Small intestine (tissue), 7 donors: ENCODE results near the gene GPX4. TPM values are rescaled to one million over a fixed set of nuclear protein-coding genes. Genes with fewer than 3 reads are reported as not detected.

Experiments
- DNase-seq, 2 donors: peaks; one replicate each; pipeline versions ENCODE4 v3.0.0 to v3.0.0-alpha.2; 2013
- FAIRE-seq: peaks from 2 replicates; lab custom pipeline; 2012; peaks lifted over from hg19 to GRCh38; lab: Jason Lieb, UNC
- H3K27ac ChIP-seq, 3 donors: one replicate each; pipeline ENCODE4 v1.5.1; 2013; ENCODE audit warnings: low read length in 2 of 3, mild to moderate bottlenecking in 2 of 3, control low read depth in 1 of 3, inconsistent platforms in 1 of 3, low read depth in 1 of 3, moderate library complexity in 1 of 3
- H3K27me3 ChIP-seq, 3 donors: one replicate each; pipeline ENCODE4 v1.6.1; 2013; ENCODE audit warnings: low read length in 3 of 3, inconsistent platforms in 1 of 3; ENCODE audit not compliant: control insufficient read depth in 3 of 3, insufficient read depth in 3 of 3
- H3K36me3 ChIP-seq, 3 donors: one replicate each; pipeline ENCODE4 v1.6.1; 2013; ENCODE audit warnings: low read length in 3 of 3, inconsistent platforms in 1 of 3, low read depth in 1 of 3, mild to moderate bottlenecking in 1 of 3, moderate library complexity in 1 of 3; ENCODE audit not compliant: control insufficient read depth in 3 of 3, insufficient read depth in 2 of 3
- H3K4me1 ChIP-seq, 3 donors: one replicate each; pipeline ENCODE4 v1.6.1; 2013; ENCODE audit warnings: low read length in 2 of 3, inconsistent platforms in 1 of 3, low read depth in 1 of 3, mild to moderate bottlenecking in 1 of 3, moderate library complexity in 1 of 3; ENCODE audit not compliant: control insufficient read depth in 3 of 3, insufficient read depth in 2 of 3
- H3K4me3 ChIP-seq, 3 donors: one replicate each; pipeline ENCODE4 v1.5.1; 2013; ENCODE audit warnings: low read length in 3 of 3, control low read depth in 1 of 3, inconsistent platforms in 1 of 3, low read depth in 1 of 3, mild to moderate bottlenecking in 1 of 3, moderate library complexity in 1 of 3
- H3K9me3 ChIP-seq, 2 donors: one replicate each; pipeline ENCODE4 v1.6.1; 2013; ENCODE audit warnings: low read depth in 1 of 2, low read length in 1 of 2; ENCODE audit not compliant: control insufficient read depth in 2 of 2, insufficient read depth in 1 of 2
- WGBS, 3 donors: extraction: QIAGEN DNeasy Blood & Tissue Kit; methylation state at CpG; one replicate each; pipeline ENCODE4 v1.1.7; 2013; 5-methylcytosine and 5-hydroxymethylcytosine counted together
- polyA plus RNA-seq, 4 donors: library from polyadenylated mRNA; stranded (reverse) in 3 of 4; unstranded in 1 of 4; fragments of 200-250 nt in 3 of 4; fragments of 120-200 nt in 1 of 4; gene quantifications; one replicate each; pipeline versions ENCODE4 v1.2.1 to v1.2.3, GENCODE V29; 2013
- donor health status: healthy with polysubstance abuse.
- donor health status: control.
- donor health status: control.
- donor health status: Bipolar disorder and iron deficiency.
- donor health status: healthy.

Gene GPX4
- polyA plus RNA-seq, 4 donors, result 335 to 1,298 (median 781) TPM

DNA sequence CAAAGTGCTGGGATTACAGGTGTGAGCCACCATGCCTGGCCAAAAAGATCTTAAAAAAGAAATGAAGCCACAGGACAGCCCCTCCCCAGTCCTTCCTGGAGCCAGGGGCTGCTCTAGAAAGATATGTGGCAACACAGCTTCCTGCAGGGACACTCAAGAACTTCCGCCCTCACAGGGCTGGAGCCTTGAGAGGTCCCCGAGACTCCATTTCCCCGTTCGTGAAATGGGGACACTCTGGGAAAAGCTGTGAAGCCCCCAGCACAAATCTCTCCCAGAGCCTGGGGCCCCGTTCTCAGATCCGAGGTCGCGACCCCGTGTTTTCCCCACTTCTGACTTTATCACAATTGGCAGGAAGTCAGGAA is 2.5 kb upstream of the GPX4 start:
- 30 to 60% (median 56%) methylated on average over 9 of the region's 9 CpGs for WGBS, 3 donors
- no peaks in the 10 kb centered on the region for H3K9me3 ChIP-seq
- FAIRE-seq (no peak), DNase-seq (no peak)
- peak overlapping the region; percentile 38 to 91 (median 88) for H3K27ac ChIP-seq
- H3K27me3 ChIP-seq, result no peaks in the 10 kb centered on the region
- H3K4me3 ChIP-seq, result no peak overlapping the region
- H3K36me3 ChIP-seq, result peaks cover 0 to 15% (median 2%) of the 10 kb centered on the region in 3 donors
- H3K4me1 ChIP-seq, result peaks cover 0 to 58% (median 9%) of the 10 kb centered on the region in 3 donors

DNA sequence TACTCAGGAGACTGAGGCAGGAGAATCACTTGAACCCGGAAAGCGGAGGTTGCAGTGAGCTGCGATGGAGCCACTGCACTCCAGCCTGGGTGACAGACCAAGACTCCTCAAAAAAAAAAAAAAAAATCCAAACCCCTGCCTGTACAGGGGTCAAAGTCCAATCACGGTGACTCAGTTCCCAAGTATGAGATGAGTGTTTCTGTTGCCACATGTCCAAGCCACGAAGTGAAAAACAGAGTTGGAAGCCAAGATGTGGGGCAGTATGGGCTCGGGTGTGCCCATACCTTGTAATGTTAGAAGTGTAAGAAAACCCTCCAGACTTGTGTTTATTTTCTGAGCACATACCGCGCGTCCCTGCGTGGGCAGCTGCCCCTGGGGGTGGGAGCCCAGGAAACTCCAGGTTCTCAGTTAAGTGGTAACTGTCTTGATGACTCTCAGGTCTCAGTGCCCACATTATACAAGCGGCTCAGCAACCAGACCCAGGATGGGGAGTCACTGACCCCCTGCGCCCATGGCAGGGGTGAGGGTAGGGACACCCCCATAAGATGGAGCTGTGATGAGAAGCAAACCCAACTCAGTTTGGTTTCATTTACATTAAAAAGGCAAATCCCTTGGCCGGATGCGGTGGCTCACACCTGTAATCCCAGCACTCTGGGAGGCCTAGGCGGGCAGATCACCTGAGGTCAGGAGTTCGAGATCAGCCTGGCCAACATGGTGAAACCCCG is 1.2 kb upstream of the GPX4 start:
- Histone ChIP-seq H3K36me3 (peaks cover 6 to 28% (median 7%) of the 10 kb centered on the region in 3 donors), H3K9me3 (no peaks in the 10 kb centered on the region), H3K27me3 (no peaks in the 10 kb centered on the region), H3K27ac (peak overlapping the region; percentile 79 to 91 (median 88)), H3K4me1 (peaks cover 0 to 66% (median 9%) of the 10 kb centered on the region in 3 donors), H3K4me3 (no peak overlapping the region)
- DNase-seq (peak; percentile 83 to 91), FAIRE-seq (no peak)
- 32 to 53% (median 42%) methylated on average over 17 of the region's 17 CpGs for WGBS, 3 donors

DNA sequence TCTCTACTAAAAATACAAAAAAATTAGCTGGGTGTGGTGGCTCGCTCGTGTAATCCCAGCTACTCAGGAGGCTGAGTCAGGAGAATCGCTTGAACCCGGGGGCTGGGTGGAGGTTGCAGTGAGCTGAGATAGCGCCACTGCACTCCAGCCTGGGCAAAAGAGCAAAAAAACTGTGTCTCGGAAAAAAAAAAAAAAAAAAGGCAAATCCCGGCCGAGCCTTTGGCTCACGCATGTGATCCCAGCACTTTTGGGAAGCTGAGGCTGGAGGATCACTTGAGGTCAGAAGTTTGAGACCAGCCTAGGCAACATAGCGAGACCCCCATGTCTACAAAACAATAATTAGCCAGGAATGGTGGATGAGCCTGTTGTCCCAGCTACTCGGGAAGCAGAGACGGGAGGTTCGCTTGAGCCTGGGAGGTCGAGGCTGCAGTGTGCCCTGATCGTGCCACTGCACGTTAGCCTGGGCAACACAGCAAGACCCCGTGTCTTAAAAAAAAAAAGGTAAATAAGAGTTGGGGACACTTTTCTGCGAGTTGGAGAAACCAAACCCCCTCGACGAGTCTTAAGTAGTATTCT is 574 bp upstream of the GPX4 start:
- Histone ChIP-seq H3K27me3 (no peaks in the 10 kb centered on the region), H3K9me3 (no peaks in the 10 kb centered on the region), H3K4me1 (peaks cover 0 to 60% (median 9%) of the 10 kb centered on the region in 3 donors), H3K4me3 (peak overlapping the region in 1 of 3 donors; percentile 34), H3K27ac (peak overlapping the region; percentile 79 to 91 (median 88)), H3K36me3 (peaks cover 9 to 32% (median 12%) of the 10 kb centered on the region in 3 donors)
- 17 to 38% (median 29%) methylated on average over 20 of the region's 20 CpGs for WGBS, 3 donors
- FAIRE-seq (no peak), DNase-seq (no peak)

DNA sequence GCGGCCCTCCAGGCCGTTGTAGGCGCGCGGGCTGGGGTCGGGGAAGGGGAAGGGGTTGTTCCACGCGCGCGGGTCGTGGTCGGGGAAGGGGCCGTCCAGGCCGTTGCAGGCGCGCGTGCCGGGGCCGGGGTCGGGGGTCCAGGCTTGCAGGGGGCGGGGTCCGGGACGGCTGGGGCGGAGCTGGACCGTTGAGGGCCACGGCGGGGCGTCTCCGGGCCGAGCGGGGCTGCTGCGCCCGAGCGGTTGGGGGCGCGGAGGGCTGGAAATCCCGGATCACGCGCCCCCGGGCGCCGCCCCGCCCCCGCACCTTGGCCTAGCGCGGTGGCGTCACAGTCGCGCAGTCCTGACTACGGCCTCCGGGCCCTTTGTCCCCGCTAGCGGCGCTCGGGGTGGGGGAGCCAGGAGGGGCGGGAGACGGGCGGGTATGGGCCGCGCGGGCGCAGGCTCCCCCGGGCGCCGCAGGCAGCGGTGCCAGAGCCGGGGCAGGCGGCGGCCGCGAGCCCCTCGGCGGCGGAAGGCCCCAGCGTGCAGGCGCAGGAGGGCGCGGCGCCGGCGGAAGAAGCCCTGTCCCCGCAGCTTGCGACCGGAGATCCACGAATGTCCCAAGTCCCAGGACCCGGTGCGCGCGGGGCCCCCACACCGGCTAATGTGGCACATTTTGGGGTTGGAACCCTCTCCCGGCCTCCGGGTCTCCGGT is 665 bp downstream of the GPX4 start:
- Histone ChIP-seq H3K9me3 (no peaks in the 10 kb centered on the region), H3K27me3 (no peaks in the 10 kb centered on the region), H3K36me3 (peaks cover 12 to 42% (median 16%) of the 10 kb centered on the region in 3 donors), H3K4me3 (peak overlapping the region; percentile 86 to 95 (median 86)), H3K4me1 (peaks cover 0 to 47% (median 9%) of the 10 kb centered on the region in 3 donors), H3K27ac (peak overlapping the region; percentile 98 to 100 (median 99))
- FAIRE-seq, result no peak
- peak; percentile 80 to 95 for DNase-seq
- WGBS, 3 donors, result 0 to 1% (median 1%) methylated on average over 19 to 93 of the region's 93 CpGs

DNA sequence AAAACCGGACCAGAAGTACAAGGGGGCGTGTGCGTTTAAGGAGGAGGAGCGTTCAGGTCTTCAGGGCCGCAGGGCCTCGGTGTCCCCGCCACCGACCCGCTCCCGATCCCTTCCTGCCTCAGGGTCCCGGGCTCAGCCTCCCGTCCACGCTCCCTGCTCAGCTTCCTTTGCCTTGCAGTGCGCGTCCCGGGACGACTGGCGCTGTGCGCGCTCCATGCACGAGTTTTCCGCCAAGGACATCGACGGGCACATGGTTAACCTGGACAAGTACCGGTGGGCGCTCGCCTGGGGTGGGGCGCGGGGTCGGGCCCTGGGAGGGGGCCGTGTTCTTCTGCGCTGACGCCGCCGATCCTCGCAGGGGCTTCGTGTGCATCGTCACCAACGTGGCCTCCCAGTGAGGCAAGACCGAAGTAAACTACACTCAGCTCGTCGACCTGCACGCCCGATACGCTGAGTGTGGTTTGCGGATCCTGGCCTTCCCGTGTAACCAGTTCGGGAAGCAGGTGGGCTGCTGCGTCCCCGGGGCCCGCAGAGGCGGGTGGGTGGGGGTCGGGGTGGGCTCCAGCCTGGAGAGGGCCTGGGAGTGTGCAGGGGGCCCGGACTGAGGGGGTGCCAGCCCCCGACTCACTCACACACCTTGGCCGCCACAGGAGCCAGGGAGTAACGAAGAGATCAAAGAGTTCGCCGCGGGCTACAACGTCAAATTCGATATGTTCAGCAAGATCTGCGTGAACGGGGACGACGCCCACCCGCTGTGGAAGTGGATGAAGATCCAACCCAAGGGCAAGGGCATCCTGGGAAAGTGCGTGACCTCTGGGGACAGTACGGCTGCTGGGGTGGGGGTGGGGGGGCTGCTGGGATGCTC is 1.4 kb downstream of the GPX4 start:
- peak in 1 of 2 donors; percentile 40 for DNase-seq
- WGBS, 3 donors, result 25 to 31% (median 31%) methylated on average over 66 to 69 of the region's 69 CpGs
- peak overlapping the region; percentile 86 to 95 (median 86) for H3K4me3 ChIP-seq
- H3K9me3 ChIP-seq, result no peaks in the 10 kb centered on the region
- no peaks in the 10 kb centered on the region for H3K27me3 ChIP-seq
- H3K36me3 ChIP-seq, result peaks cover 12 to 50% (median 18%) of the 10 kb centered on the region in 3 donors
- H3K27ac ChIP-seq, result peak overlapping the region; percentile 98 to 100 (median 99)
- H3K4me1 ChIP-seq, result peaks cover 0 to 47% (median 9%) of the 10 kb centered on the region in 3 donors
- FAIRE-seq, result no peak

DNA sequence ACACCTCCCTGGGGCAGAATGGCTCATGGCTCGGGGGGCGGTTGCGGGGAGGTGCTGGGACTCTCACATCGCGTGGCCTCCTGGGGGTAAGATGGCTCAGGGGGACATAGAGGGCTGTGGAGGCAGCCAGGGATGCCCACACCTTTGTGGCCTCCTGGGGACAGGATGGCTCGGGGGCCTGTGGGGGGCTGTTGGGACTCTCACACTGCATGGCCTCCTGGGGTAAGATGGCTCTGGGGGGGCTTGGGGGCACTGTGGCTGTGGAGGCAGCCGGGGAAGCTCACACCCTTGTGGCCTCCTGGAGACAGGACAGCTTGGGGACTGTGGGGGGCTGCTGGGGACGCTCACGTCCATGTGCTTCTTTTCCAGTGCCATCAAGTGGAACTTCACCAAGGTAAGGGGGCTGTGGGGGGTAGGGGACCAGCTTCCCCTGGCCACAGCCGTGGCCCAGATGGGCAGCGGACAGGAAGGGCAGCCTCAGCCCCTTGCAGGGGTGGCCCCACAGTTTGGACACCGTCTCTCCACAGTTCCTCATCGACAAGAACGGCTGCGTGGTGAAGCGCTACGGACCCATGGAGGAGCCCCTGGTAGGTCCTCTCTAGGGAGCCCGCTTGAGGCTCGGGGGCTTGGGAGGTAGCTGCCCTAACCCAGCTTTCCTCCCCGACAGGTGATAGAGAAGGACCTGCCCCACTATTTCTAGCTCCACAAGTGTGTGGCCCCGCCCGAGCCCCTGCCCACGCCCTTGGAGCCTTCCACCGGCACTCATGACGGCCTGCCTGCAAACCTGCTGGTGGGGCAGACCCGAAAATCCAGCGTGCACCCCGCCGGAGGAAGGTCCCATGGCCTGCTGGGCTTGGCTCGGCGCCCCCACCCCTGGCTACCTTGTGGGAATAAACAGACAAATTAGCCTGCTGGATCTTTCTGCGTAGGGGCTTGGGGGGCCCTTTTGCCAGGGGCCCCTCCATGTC is 2.4 kb downstream of the GPX4 start:
- H3K27me3 ChIP-seq, result no peaks in the 10 kb centered on the region
- 83 to 86% (median 86%) methylated on average over 29 to 32 of the region's 32 CpGs for WGBS, 3 donors
- H3K27ac ChIP-seq, result no peak overlapping the region
- peaks cover 14 to 59% (median 23%) of the 10 kb centered on the region in 3 donors for H3K36me3 ChIP-seq
- H3K4me1 ChIP-seq, result peaks cover 0 to 47% (median 9%) of the 10 kb centered on the region in 3 donors
- no peak for FAIRE-seq
- DNase-seq, result no peak
- H3K4me3 ChIP-seq, result no peak overlapping the region
- no peaks in the 10 kb centered on the region for H3K9me3 ChIP-seq
